Mononuclear cell (primary cell): ENCODE measurements around the gene CCNG2. TPM values are rescaled to one million over a fixed set of nuclear protein-coding genes. Genes with fewer than 3 reads are reported as not detected.

Experiments used
- H3K27me3 ChIP-seq: 2 replicates; pipeline ENCODE4 v1.6.0; 2011; ENCODE audit warnings: low read length, control low read depth; ENCODE audit not compliant: insufficient read depth
- H3K4me1 ChIP-seq: 2 replicates; pipeline ENCODE4 v1.5.1; 2011; ENCODE audit warnings: mild to moderate bottlenecking, low read length, control low read depth; ENCODE audit not compliant: insufficient read depth
- H3K4me3 ChIP-seq: 2 replicates; pipeline ENCODE4 v1.5.1; 2011; ENCODE audit warnings: mild to moderate bottlenecking, low read length, moderate library complexity
- H3K9me3 ChIP-seq: 2 replicates; pipeline ENCODE4 v1.5.1; 2011; ENCODE audit warnings: low read depth, mild to moderate bottlenecking, control low read depth, low read length
- total RNA-seq: library from RNA; depleted of rRNA; stranded (reverse); fragments of >200 nt; gene quantifications from one replicate; pipeline ENCODE4 v1.2.3, GENCODE V29; 2012

Gene CCNG2
- total RNA-seq, 1 donor, result 48.9 TPM

- Histone ChIP-seq H3K9me3 (no peaks in the 10 kb centered on the region), H3K27me3 (no peaks in the 10 kb centered on the region), H3K4me1 (peaks cover 3% of the 10 kb centered on the region), H3K4me3 (no peak overlapping the region)
Observed at GRCh38 chr4:77179519-77179918, 22.5 kb downstream of the CCNG2 start.

GRCh38 chr4:77181720-77182119 is 24.7 kb downstream of the CCNG2 start:
- Histone ChIP-seq H3K27me3 (no peaks in the 10 kb centered on the region), H3K9me3 (no peaks in the 10 kb centered on the region), H3K4me3 (no peak overlapping the region), H3K4me1 (peaks cover 3% of the 10 kb centered on the region)

GRCh38 chr4:77183777-77184420 is 26.9 kb downstream of the CCNG2 start:
- H3K4me1 ChIP-seq, result peaks cover 3% of the 10 kb centered on the region

GRCh38 chr4:77184974-77185373 is 28.0 kb downstream of the CCNG2 start:
- no peaks in the 10 kb centered on the region for H3K27me3 ChIP-seq
- no peaks in the 10 kb centered on the region for H3K9me3 ChIP-seq
- H3K4me3 ChIP-seq, result no peak overlapping the region
- no peaks in the 10 kb centered on the region for H3K4me1 ChIP-seq

More at GRCh38 chr4:77183777-77184420, 26.9 kb downstream of the CCNG2 start:
- Histone ChIP-seq H3K27me3 (no peaks in the 10 kb centered on the region), H3K4me3 (no peak overlapping the region), H3K9me3 (no peaks in the 10 kb centered on the region)

GRCh38 chr4:77185686-77186085 is 28.7 kb downstream of the CCNG2 start:
- Histone ChIP-seq H3K4me1 (no peaks in the 10 kb centered on the region), H3K9me3 (no peaks in the 10 kb centered on the region), H3K4me3 (no peak overlapping the region), H3K27me3 (no peaks in the 10 kb centered on the region)

GRCh38 chr4:77187322-77187721 is 30.3 kb downstream of the CCNG2 start:
- Histone ChIP-seq H3K4me1 (no peaks in the 10 kb centered on the region), H3K4me3 (no peak overlapping the region), H3K27me3 (no peaks in the 10 kb centered on the region), H3K9me3 (no peaks in the 10 kb centered on the region)

GRCh38 chr4:77188498-77189220 is 31.7 kb downstream of the CCNG2 start:
- H3K4me1 ChIP-seq, result peaks cover 8% of the 10 kb centered on the region
- H3K27me3 ChIP-seq, result no peaks in the 10 kb centered on the region
- H3K4me3 ChIP-seq, result no peak overlapping the region
- H3K9me3 ChIP-seq, result no peaks in the 10 kb centered on the region

GRCh38 chr4:77189412-77189811 is 32.4 kb downstream of the CCNG2 start:
- no peaks in the 10 kb centered on the region for H3K9me3 ChIP-seq
- no peak overlapping the region for H3K4me3 ChIP-seq
- H3K4me1 ChIP-seq, result peaks cover 15% of the 10 kb centered on the region
- no peaks in the 10 kb centered on the region for H3K27me3 ChIP-seq

- peaks cover 22% of the 10 kb centered on the region for H3K4me1 ChIP-seq
- no peaks in the 10 kb centered on the region for H3K27me3 ChIP-seq
- no peaks in the 10 kb centered on the region for H3K9me3 ChIP-seq
- no peak overlapping the region for H3K4me3 ChIP-seq
Observed at GRCh38 chr4:77190053-77190452, 33.0 kb downstream of the CCNG2 start.

GRCh38 chr4:77193046-77193445 is 36.0 kb downstream of the CCNG2 start:
- H3K4me3 ChIP-seq, result peak overlapping the region; percentile 47
- H3K4me1 ChIP-seq, result peaks cover 37% of the 10 kb centered on the region

GRCh38 chr4:77193511-77194102 is 36.6 kb downstream of the CCNG2 start:
- H3K4me3 ChIP-seq, result peak overlapping the region; percentile 47
- no peaks in the 10 kb centered on the region for H3K9me3 ChIP-seq

More at GRCh38 chr4:77193046-77193445, 36.0 kb downstream of the CCNG2 start:
- Histone ChIP-seq H3K27me3 (no peaks in the 10 kb centered on the region), H3K9me3 (no peaks in the 10 kb centered on the region)

GRCh38 chr4:77194366-77194765 is 37.4 kb downstream of the CCNG2 start:
- Histone ChIP-seq H3K4me3 (peak overlapping the region; percentile 47), H3K9me3 (no peaks in the 10 kb centered on the region), H3K4me1 (peaks cover 37% of the 10 kb centered on the region), H3K27me3 (no peaks in the 10 kb centered on the region)

More at GRCh38 chr4:77193511-77194102, 36.6 kb downstream of the CCNG2 start:
- Histone ChIP-seq H3K27me3 (no peaks in the 10 kb centered on the region), H3K4me1 (peaks cover 37% of the 10 kb centered on the region)

GRCh38 chr4:77194989-77195388 is 38.0 kb downstream of the CCNG2 start:
- Histone ChIP-seq H3K4me3 (no peak overlapping the region), H3K4me1 (peaks cover 37% of the 10 kb centered on the region), H3K27me3 (no peaks in the 10 kb centered on the region), H3K9me3 (no peaks in the 10 kb centered on the region)

- Histone ChIP-seq H3K9me3 (no peaks in the 10 kb centered on the region), H3K4me1 (peaks cover 37% of the 10 kb centered on the region), H3K27me3 (no peaks in the 10 kb centered on the region), H3K4me3 (no peak overlapping the region)
Observed at GRCh38 chr4:77196866-77197265, 39.9 kb downstream of the CCNG2 start.

- Histone ChIP-seq H3K4me3 (no peak overlapping the region), H3K4me1 (peaks cover 37% of the 10 kb centered on the region)
Observed at GRCh38 chr4:77197361-77197760, 40.4 kb downstream of the CCNG2 start.

More at GRCh38 chr4:77197361-77197760, 40.4 kb downstream of the CCNG2 start:
- Histone ChIP-seq H3K27me3 (no peaks in the 10 kb centered on the region), H3K9me3 (no peaks in the 10 kb centered on the region)
